Pons (tissue), 1 donor: Measurements from ENCODE around the gene TTYH3.
A peak's percentile ranks its signal among the peaks of the same experiment; 100 is the strongest.

ENCODE experiments used
- DNase-seq: peaks from one replicate; pipeline ENCODE4 v3.0.0-alpha.2; 2016; ENCODE audit warnings: low spot score

TTYH3 gene

GRCh38 chr7:2708547-2709310, 76.9 kb downstream of the TTYH3 start:
- no peak for DNase-seq

- peak; percentile 44 for DNase-seq
Measured at GRCh38 chr7:2709553-2710285, 77.9 kb downstream of the TTYH3 start.

GRCh38 chr7:2710286-2710655, 78.5 kb downstream of the TTYH3 start:
- no peak for DNase-seq

- no peak for DNase-seq
Measured at GRCh38 chr7:2710901-2711551, 79.2 kb downstream of the TTYH3 start.

- no peak for DNase-seq
Measured at GRCh38 chr7:2711895-2712675, 80.3 kb downstream of the TTYH3 start.

GRCh38 chr7:2713370-2713769, 81.6 kb downstream of the TTYH3 start:
- no peak for DNase-seq

GRCh38 chr7:2713978-2714377, 82.2 kb downstream of the TTYH3 start:
- no peak for DNase-seq
